Suppressor macrophage treated with lipopolysaccharide for 1 hour (primary cell): ENCODE measurements around the gene MOB3B.

Experiments used
- DNase-seq, 3 donors: peaks; one replicate each; pipeline ENCODE4 v3.0.0-alpha.2; 2020 to 2022

The MOB3B gene

GRCh38 chr9:27529316-27530278 lies at the start of gene MOB3B:
Gene MOB3B, minus strand, starts transcription at chr9:27529814. Its CDS starts 74,264 bp downstream, at chr9:27455550.
- DNase-seq = peak; percentile 81 to 93 (median 86)

- DNase-seq = peak; percentile 98 to 100 (median 100)
Measured at GRCh38 chr9:27573634-27574590, 44.3 kb upstream of the MOB3B start.

GRCh38 chr9:27572918-27573633 lies 43.5 kb upstream of the MOB3B start, which contains the start of gene C9orf72:
Gene C9orf72, minus strand, starts transcription at chr9:27573481. Its CDS starts 6,361 bp downstream, at chr9:27567120.
- DNase-seq = peak; percentile 93 to 96 (median 95)

- DNase-seq = peak; percentile 92 to 98 (median 95)
Measured at GRCh38 chr9:27572566-27572917, 42.9 kb upstream of the MOB3B start.

GRCh38 chr9:27572061-27572460 lies 42.4 kb upstream of the MOB3B start:
- peak; percentile 50 to 62 (median 60) for DNase-seq

- peak; percentile 30 to 53 (median 48) for DNase-seq
Measured at GRCh38 chr9:27571011-27571410, 41.4 kb upstream of the MOB3B start.

- no peak for DNase-seq
Measured at GRCh38 chr9:27569406-27569805, 39.8 kb upstream of the MOB3B start.

- DNase-seq = peak in 1 of 3 donors; percentile 42
Measured at GRCh38 chr9:27566118-27566517, 36.5 kb upstream of the MOB3B start.

GRCh38 chr9:27565696-27566095 lies 36.1 kb upstream of the MOB3B start:
- peak in 2 of 3 donors; percentile 24 to 38 for DNase-seq

- DNase-seq = peak; percentile 49 to 81 (median 68)
Measured at GRCh38 chr9:27564670-27565069, 35.1 kb upstream of the MOB3B start.

GRCh38 chr9:27563738-27564430 lies 34.3 kb upstream of the MOB3B start:
- peak; percentile 13 to 77 (median 62) for DNase-seq

GRCh38 chr9:27561685-27562084 lies 32.1 kb upstream of the MOB3B start:
- DNase-seq = no peak

GRCh38 chr9:27560457-27560856 lies 30.8 kb upstream of the MOB3B start:
- DNase-seq = no peak

- DNase-seq = no peak
Measured at GRCh38 chr9:27558307-27558706, 28.7 kb upstream of the MOB3B start.

- no peak for DNase-seq
Measured at GRCh38 chr9:27556470-27556869, 26.9 kb upstream of the MOB3B start.

- DNase-seq = no peak
Measured at GRCh38 chr9:27554712-27555111, 25.1 kb upstream of the MOB3B start.

GRCh38 chr9:27549196-27549755 lies 19.7 kb upstream of the MOB3B start:
- no peak for DNase-seq

GRCh38 chr9:27548055-27548741 lies 18.6 kb upstream of the MOB3B start:
- peak; percentile 48 to 73 (median 70) for DNase-seq

- DNase-seq = no peak
Measured at GRCh38 chr9:27545471-27545870, 15.9 kb upstream of the MOB3B start.

- no peak for DNase-seq
Measured at GRCh38 chr9:27542508-27542907, 12.9 kb upstream of the MOB3B start.

- DNase-seq = no peak
Measured at GRCh38 chr9:27541740-27542139, 12.1 kb upstream of the MOB3B start.
